ENCODE results near the gene GRB2.
A peak's percentile ranks its signal among the peaks of the same experiment; 100 is the strongest.

GRB2 gene

GRCh38 chr17:75341784-75342486 lies 63.5 kb downstream of the GRB2 start:
- Histone ChIP-seq H3K27ac (peak overlapping the region; percentile 64), H3K27me3 (no peaks in the 10 kb centered on the region), H3K36me3 (peaks cover 6% of the 10 kb centered on the region), H3K4me3 (ENCODE audit: low read depth in 1 of 2, low read length in 1 of 2) (no peak overlapping the region), H3K9me3 (no peaks in the 10 kb centered on the region), H3K4me1 (ENCODE audit: control insufficient read depth in 1 of 2, insufficient read depth in 1 of 2, low read depth in 1 of 2, low read length in 1 of 2) (peaks cover 72 to 82% of the 10 kb centered on the region in 2 experiments)
- no peak for TF ChIP-seq CTCF (IDR thresholded peaks at IDR 0.05)

- Histone ChIP-seq H3K36me3 (peaks cover 6% of the 10 kb centered on the region), H3K4me1 (ENCODE audit: control insufficient read depth in 1 of 2, insufficient read depth in 1 of 2, low read depth in 1 of 2, low read length in 1 of 2) (peaks cover 60 to 82% of the 10 kb centered on the region in 2 experiments), H3K27ac (peak overlapping the region; percentile 78), H3K4me3 (ENCODE audit: low read depth in 1 of 2, low read length in 1 of 2) (no peak overlapping the region), H3K27me3 (no peaks in the 10 kb centered on the region), H3K9me3 (no peaks in the 10 kb centered on the region)
- TF ChIP-seq CTCF (IDR thresholded peaks at IDR 0.05) = no peak
These were observed 64.8 kb downstream of the GRB2 start for GRCh38 chr17:75340631-75341030.

- peak overlapping the region; percentile 78 for H3K27ac ChIP-seq
- peaks cover 54 to 76% of the 10 kb centered on the region in 2 experiments for H3K4me1 ChIP-seq (ENCODE audit: control insufficient read depth in 1 of 2, insufficient read depth in 1 of 2, low read depth in 1 of 2, low read length in 1 of 2)
- H3K27me3 ChIP-seq = no peaks in the 10 kb centered on the region
These were observed 65.5 kb downstream of the GRB2 start for GRCh38 chr17:75339971-75340370.

GRCh38 chr17:75338335-75338734 lies 67.1 kb downstream of the GRB2 start:
- no peak overlapping the region for H3K4me3 ChIP-seq (ENCODE audit: low read depth in 1 of 2, low read length in 1 of 2)

More at GRCh38 chr17:75339971-75340370, 65.5 kb downstream of the GRB2 start:
- TF ChIP-seq CTCF (IDR thresholded peaks at IDR 0.05) = no peak
- Histone ChIP-seq H3K4me3 (ENCODE audit: low read depth in 1 of 2, low read length in 1 of 2) (no peak overlapping the region), H3K36me3 (peaks cover 6% of the 10 kb centered on the region), H3K9me3 (no peaks in the 10 kb centered on the region)

GRCh38 chr17:75335315-75335714 lies 70.2 kb downstream of the GRB2 start:
- Histone ChIP-seq H3K27me3 (no peaks in the 10 kb centered on the region), H3K27ac (peak overlapping the region; percentile 8), H3K4me1 (ENCODE audit: control insufficient read depth in 1 of 2, insufficient read depth in 1 of 2, low read depth in 1 of 2, low read length in 1 of 2) (peaks cover 28 to 35% of the 10 kb centered on the region in 2 experiments), H3K9me3 (no peaks in the 10 kb centered on the region), H3K36me3 (peaks cover 18% of the 10 kb centered on the region), H3K4me3 (ENCODE audit: low read depth in 1 of 2, low read length in 1 of 2) (no peak overlapping the region)
- no peak for TF ChIP-seq CTCF (IDR thresholded peaks at IDR 0.05)

More at GRCh38 chr17:75338335-75338734, 67.1 kb downstream of the GRB2 start:
- no peak for TF ChIP-seq CTCF (IDR thresholded peaks at IDR 0.05)
- Histone ChIP-seq H3K36me3 (peaks cover 6% of the 10 kb centered on the region), H3K4me1 (ENCODE audit: control insufficient read depth in 1 of 2, insufficient read depth in 1 of 2, low read depth in 1 of 2, low read length in 1 of 2) (peaks cover 45 to 64% of the 10 kb centered on the region in 2 experiments), H3K9me3 (no peaks in the 10 kb centered on the region), H3K27me3 (no peaks in the 10 kb centered on the region), H3K27ac (peak overlapping the region; percentile 78)

Data from neutrophil (primary cell).